HG02943 (cell line): Measurements from ENCODE around the gene BPTF.
A peak's percentile ranks its signal among the peaks of the same experiment; 100 is the strongest.
"Not testable (repeated sequence)": the region's sequence is repeated elsewhere in the genome, so short reads cannot be mapped to it uniquely, and the experiment has no call there.

Experiments used
- ATAC-seq: cut with Tn5 transposase; IDR thresholded peaks from one replicate; pipeline ENCODE4 v1.9.1; 2021; ENCODE audit warnings: mild to moderate bottlenecking, low read depth, moderate library complexity; ENCODE audit not compliant: unreplicated experiment

The BPTF gene

DNA sequence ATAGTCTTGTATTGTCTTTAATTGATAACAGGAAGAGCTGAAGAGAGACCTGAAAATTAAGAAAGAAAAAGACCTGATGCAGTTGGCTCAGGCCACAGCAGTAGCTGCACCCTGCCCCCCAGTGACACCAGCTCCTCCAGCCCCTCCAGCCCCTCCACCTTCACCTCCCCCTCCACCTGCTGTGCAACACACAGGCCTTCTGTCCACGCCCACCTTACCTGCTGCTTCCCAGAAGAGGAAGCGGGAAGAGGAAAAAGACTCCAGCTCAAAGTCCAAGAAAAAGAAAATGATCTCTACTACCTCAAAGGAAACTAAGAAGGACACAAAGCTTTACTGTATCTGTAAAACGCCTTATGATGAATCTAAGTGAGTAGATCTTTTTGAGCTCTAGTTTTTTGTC lies 134.2 kb downstream of the BPTF start:
- no peak for ATAC-seq

DNA sequence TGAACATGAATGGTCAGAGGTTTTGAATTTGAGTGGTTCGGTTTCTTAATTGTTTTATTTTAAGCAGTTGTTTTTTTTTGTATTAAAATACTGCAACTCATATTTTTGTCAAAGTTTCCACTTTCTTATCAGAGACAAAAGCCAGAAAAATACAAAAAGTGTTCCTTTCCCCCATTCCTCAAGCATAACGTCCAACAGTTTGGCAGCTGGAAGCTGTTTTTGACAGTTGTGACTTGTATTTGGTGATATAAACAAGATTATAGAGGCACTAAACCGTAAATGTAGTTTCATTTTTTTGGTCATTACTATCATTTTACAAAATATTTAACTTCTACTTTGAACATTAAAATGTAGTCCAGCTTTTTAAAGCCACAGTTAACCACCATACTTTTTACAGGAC lies 135.0 kb downstream of the BPTF start:
- ATAC-seq = not testable (repeated sequence)

DNA sequence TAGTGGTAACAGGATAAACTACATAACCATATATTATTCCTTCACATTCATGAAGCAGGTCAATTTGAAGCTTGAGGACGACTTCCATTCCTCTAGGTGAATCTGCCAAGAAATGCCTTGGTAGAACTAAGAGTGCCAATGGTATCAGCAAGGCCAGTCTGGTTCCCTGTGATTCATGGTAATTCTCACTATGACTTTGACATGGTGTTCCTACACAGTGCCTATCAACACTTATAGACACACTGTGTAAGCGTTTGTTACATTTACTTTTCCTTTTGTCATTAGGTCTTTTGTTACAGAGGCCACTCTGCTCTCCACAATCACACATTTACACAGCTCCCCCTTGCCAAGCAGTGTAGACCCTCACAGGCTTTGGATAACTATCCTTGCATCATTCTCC lies 136.9 kb downstream of the BPTF start:
- ATAC-seq = not testable (repeated sequence)

DNA sequence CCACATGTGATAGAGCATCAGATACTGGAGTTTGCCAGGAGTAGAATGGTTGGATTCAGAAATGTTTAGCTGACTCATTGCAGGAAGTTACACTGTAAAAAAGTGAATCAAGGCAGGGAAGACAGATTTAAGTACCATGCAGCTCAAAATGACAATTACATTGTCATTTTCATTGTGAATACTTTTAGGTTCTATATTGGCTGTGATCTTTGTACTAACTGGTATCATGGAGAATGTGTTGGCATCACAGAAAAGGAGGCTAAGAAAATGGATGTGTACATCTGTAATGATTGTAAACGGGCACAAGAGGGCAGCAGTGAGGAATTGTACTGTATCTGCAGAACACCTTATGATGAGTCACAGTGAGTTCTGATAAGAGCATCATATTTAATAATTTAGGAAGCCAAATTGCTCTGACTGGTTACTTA lies 137.9 kb downstream of the BPTF start:
- ATAC-seq = not testable (repeated sequence)

DNA sequence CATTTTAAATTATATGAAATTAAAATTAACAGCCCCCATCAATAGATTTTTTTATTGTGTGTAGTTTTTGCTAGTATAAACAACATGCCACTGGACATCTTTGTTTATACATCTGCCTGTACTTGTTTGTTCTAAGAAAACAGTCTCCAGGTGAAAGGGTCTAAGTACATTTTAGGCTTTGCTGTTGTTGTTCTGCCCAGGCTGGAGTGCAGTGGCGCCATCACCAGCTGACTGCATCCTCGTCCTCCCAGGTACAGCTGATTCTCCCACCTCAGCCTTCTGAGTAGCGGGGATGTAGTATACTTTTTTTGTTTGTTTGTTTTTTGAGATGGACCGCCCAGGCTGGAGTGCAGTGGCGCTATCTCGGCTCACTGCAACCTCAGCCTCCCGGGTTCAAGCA lies 145.5 kb downstream of the BPTF start:
- ATAC-seq = no peak

DNA sequence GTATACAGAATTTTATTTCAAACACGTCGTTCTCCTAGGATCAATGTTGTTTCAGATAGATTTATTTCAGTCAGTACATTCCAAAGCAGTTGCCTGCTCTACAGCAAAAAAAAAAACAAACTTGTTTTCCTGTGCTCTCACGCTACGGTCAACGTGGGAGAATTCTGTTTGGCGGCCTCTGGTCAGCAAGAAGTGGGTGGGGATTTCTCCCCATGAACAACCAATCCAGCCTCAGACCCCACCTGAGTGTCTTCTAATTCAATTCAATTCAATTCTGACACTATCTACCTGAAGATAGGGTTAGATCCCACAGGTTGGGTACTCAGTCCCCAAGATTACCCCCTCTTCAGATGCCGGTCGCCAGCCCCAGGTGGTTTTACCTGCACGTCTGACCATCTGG lies 148.9 kb downstream of the BPTF start:
- no peak for ATAC-seq

DNA sequence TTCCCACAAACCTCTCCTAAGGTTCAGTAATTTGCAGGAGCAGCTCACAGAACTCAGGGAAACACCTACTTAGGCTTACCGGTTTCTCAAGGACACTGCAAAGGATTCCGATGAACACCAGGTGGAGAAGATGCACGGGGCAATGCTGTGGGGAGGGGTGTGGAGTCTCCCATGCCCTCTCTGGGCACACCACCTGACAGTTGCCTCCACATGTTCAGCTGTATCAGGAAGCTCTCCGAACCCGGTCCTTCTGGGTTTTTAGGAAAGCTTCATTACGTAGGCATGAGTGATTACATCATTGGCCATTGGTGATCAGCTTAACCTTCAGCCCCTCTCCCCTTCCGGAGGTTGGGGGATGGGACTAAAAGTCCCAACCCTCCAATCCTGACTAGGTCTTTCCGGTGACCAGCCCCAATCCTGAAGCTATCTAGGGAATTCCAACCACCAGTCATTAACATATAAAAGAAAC lies 149.3 kb downstream of the BPTF start:
- ATAC-seq = no peak

DNA sequence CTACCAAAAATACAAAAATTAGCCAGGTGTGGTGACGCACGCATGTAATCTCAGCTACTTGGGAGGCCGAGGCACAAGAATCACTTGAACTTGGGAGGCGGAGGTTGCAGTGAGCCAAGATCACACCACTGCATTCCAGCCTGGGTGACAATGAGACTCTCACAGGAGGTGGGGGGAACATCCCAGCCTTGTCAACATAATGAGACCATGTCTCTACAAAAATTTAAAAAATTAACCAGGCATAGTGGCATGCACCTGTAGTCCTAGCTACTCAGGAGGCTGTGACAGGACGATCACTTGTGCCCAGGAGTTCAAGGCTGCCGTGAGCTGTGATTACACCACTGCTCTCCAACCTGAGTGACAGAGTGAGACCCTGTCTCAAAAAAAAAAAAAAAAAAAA lies 151.0 kb downstream of the BPTF start:
- not testable (repeated sequence) for ATAC-seq

DNA sequence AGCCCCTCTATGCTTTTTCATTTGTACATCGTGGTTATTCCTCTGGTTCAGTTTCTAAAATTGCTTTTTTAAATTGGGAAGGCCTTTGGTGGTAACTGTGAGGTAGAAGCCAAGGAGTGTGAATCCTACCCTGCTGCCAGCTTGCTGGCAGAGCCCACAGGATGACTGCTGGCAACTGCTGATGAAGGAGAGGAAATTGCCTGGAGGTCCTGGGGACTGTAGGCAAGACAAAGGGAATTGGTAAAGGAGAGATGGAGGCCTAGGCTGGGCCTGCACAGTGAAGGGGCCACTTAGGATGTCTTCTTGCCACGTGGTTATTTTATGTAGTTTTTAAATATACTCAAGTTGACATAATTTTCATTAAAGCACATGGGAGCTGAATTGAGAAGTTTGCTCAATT lies 155.2 kb downstream of the BPTF start:
- no peak for ATAC-seq

DNA sequence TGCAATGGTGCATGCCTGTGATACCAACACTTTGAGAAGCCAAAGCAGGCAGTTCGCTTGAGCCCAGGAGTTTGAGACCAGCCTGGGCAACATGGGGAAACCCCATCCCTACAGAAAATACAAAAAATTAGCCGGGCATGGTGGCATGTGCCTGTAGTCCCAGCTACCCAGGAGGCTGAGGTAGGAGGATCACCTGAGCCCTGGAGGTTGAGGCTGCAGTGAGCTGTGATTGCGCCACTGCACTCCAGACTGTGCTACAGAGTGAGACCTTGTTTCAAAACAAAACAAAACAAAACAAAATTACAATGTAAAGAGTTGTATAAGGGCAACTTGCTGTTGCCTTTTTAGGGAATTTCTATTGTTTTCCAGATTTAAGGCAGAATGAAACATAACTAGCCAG lies 155.6 kb downstream of the BPTF start:
- not testable (repeated sequence) for ATAC-seq

DNA sequence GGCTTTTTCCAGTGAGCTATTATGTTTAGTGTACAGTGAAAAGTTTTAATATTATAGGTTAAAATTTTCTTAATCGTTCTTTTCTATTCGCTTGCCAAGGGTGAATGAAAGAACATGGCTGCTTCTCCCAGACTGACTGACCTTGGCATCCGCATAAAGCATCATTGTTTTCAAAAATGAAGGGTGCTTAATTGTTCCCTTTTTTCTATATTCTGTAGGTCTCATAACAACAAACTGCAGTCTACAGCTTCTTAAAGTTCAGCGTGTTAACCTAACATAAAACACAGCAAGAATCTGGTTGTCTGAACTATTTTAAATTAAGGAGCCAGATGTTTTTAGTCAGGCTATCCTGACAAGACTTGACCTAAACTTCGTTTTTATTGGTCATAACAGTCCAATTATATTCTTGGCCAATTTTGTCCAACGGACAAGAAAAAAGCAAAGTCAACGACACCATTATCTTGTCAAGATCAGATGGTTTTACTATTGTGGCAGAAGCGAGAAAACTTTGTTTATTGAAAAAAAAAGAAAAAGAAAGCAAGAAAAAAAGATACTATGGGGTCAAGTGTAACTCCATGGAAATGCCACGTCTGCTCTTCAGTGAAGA lies 156.8 kb downstream of the BPTF start:
- no peak for ATAC-seq

DNA sequence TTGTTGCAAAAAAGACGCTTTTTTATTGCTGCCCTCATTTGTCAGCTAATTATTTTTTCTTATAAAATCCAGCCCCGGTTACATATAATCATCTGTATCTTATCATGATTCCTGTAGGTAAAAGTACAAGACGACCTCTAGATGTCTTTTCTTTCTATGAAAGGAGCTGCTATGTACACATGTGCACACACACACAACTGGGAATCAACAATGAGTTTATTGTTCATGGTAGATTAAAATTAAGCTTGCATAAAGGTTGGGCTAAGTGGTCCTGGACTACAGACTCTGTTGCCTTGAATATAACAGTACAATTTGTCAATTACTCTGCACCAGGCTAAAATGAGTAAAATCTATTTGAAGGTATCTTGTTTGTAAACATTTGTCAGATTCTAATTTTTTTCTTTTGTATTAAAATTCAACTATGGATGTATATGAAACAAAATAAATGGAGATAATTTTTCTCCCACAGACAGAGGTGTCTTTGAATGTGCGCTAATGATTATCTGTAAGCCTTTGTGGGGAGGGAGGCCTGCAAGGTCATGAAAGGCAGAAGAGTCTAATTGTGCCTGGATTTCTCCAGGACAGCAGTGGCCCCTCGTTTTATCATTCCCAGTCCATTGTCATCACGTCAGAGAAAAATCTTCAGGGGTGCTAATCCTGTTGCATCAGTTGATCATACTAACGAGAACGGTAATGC lies 157.5 kb downstream of the BPTF start:
- ATAC-seq = no peak

DNA sequence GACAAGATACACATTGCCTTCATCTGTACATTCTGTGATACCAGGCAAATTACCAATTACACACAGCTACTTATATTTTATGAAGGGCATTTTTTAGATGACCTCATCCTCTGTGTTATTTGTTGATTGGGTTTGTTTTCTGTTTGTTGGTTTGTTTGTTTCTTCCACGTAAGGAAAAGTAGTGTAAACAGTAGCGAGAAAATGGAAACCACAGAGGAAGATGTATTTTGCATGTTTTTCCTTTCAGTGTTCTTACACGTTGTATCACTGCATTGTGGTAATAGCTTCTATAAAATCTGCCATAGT lies 158.0 kb downstream of the BPTF start:
- no peak for ATAC-seq

DNA sequence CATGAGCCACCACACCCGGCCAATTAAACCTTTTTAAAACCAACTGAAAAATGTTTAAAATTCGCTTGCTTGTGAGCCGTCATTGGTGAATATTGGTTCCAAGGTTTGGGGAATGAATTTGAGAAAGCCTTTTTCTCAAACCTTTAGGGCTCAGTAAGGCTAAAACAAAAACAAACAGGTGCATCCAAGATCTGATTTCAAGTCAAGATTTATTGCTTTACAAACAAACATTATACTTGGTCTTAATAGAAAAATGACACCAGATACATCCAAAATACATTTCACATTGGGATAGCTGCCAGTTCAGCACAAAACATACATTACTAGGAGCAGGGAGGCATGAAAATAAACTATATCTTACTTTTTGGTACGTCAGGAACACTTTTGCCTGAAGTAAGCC lies 165.6 kb downstream of the BPTF start:
- ATAC-seq = no peak

DNA sequence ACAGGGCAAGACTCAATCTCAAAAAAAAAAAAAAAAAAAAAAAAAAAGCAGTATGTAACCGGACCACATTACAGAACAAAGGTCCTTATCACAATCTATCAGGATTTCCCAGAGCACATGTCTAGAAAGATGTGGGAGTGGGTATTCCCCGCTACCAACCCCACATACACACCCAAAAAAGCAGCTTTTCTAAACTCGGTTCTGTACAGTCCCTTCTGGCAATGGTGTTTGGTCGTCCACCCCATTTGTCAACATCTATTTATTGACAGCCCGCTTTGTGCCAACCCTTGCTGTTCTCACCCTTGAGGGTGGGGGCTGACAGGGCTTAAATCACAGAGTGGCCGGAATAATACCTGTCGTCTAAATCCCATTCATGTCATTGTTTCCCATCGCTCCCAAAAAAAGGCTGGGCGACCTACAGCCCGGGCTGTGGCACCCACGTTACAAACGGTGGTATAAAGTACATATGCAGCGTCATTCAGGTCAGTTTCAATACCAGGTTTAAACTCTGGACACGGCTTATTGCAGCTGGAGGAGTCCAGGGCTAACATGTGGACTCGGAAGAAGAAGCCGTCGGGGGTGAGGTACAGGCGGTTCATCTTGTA lies 167.3 kb downstream of the BPTF start:
- ATAC-seq = no peak

DNA sequence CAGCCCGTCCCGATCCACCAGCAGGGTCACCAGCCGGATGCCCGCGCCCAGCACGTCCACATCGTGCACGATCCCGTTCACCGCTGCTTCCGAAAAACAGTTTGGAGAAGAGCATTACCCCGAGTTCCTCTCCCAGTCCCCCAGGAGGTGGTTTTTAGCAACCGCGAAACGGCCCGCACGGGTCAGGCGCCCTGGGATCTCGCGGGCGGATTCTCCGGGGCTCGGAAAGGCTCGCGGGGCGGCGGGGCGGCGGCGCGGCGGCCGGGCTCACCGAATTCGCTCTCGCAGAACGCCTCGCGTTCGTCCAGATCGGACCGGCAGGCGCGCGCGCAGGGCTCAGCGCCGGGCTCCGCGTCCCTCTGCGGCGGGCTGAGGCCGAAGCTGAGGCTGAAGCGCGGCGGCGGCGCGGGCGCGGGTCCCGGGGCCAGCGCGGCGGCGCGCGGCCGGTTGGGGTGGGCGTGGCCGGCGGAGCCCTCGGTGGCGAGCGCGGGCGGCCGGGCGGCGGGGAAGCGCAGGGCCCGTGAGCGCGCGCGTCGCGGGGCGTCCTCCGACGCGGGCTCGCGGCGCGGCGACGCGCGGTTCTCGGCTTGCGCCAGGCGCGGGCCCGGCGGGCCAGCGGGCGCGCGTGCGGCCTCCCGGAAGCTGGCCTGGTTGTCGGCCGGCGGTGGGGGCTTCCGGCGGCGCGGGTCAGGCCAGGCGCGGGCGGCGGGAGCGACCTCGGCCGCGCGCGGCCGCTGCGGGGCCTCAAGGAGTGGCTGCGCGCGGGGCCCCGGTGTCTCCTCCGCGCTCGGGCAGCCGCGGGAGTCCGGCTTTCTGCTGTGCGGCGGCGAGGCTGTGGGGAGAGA lies 168.1 kb downstream of the BPTF start:
- peak; percentile 69 for ATAC-seq

DNA sequence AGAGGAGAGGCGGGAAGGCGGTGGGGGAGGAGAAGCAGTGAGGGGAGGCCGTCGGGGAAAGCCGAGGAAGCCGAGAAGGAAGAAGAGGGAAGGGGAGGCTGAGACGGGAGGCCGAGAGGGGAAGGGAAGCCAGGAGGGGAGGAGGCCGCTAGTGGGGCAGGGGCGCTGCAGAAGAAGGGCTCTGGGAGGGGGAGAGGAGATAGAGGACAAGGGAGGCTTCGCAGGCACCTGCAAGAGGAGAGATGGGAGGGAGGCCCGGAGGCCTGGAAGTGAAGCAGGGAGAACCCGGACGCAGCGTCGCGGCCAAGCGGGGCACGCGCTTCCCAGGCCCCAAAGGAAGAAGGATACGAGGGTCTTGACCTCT lies 168.7 kb downstream of the BPTF start:
- ATAC-seq = no peak

DNA sequence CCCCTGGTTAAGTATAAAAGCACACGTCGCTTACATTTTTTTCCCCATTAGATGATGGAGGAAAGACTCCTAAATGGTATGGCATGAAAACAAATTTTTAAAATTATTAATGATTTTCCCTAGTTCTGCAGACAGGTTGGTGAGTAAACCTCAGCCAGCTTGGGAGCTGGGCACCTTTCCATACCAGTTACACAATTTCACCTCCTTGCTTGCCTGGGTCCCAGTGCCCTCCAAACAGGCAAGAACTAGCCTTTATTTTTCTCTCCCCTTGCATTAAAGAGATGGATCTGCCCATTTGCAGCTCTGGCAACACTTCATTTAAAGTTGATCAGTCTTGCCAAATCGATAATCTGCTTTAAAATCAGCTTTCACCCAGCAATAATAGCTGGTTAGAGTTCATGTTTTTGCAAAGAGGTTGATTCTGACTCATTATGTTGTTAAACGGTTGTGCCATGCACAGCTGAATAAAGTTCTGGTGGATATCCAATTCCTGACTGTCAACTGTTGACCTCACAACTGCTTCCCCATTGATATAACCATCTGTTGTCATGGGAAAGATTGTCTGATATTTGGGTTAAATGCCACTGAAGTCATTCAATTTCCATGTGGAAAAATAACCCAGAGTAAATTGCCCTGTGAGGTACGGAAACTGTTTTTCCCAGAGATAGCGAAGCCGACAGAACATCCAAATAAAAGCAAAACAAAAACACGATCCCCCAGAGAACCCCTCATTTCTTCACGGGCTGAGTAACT lies 169.7 kb downstream of the BPTF start:
- no peak for ATAC-seq

DNA sequence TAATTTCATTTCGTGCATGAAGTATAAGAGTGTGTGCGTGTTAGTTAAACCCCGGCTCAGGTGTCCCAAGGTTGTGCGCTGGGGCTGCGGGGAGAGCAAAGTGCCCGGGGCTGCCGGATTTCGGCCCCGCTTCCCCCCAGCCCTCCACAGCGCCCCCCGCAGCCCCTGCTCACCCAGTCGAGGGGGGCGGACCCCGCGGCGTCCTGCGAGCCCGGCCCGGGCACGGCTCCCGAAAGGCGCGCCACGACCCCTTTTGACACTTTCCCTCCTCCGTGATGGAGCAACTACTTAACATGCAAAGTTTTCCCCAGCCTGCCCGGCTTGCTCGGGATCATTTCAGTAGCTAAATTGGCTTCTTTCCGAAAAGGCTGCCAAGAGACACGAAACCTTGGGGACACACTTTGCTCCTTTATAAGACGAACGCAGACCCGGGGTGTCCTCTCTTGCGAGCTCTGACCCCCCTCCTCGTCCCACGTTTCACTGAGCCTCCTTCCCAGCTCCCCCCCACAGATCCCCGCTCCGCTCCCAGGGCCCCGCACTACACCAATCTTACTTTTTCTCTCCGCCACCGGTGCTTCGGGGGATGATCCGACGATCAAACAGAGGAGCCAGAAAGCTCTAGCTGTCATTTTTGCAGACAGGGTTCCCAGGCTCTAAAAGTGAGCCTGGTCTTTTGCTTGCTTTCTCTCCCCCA lies 170.4 kb downstream of the BPTF start:
- ATAC-seq = no peak
